ENCODE results near the gene LEMD2.
A peak's percentile ranks its signal among the peaks of the same experiment; 100 is the strongest.

The LEMD2 gene

DNA sequence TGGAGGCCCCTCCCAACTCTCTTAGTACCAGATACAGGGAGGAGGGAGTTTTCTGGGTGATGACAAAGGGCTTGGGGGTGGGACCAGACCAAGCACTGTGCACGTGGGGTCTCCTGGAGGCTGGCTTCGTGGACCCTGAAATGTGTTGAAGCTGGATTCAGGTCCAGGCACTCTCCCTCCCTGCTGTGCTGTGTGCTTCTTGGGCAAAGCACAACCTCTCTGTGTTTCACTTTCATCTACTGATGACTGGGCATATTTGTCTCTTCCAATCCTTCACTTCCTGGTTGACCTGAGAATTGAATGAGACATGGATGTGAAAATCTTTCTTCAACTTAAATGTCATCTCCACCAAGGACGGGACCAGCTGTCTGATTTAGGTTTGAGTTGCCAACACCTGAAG is 29.4 kb upstream of the LEMD2 start:
- DNase-seq: no peak

DNA sequence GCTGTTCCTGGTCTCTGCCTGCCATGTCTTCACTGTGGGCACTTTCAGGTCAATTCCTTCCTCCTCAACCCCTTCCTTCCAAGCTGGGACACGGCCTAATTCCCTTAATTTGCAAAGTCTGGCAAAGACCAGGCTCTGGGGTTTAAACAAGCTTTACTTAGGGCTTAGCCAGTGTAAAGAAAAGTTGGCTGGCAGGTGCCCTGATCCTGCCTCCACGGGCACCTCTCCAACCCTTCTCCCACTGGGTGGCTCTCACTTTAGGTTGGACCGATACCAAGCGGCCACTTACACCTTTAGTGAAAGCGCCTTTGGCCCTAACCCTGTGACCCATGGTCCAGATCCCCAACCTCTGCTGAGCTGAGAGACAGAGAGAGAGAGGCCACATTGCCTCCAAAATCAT is 28.6 kb upstream of the LEMD2 start:
- DNase-seq: no peak

DNA sequence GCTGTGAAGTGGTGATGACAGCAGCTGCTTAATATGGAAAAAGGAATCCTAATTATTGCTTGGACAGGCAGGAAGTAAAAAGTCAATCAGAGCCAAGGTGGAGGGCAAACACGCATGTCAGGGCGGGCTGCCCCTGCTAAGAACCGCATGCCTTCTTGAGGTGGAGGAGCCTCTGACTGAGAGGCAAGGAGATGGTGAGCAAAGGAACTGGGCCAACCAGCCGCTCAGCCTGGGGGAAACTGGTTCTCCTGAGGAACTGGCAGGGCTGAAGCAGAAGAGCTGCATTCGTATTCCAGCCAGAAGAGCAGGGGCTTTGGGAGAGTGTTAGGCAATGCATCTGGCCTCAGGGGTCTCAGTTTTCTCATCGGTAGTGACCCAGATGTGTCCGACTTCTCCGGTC is 28.0 kb upstream of the LEMD2 start:
- no peak for DNase-seq

DNA sequence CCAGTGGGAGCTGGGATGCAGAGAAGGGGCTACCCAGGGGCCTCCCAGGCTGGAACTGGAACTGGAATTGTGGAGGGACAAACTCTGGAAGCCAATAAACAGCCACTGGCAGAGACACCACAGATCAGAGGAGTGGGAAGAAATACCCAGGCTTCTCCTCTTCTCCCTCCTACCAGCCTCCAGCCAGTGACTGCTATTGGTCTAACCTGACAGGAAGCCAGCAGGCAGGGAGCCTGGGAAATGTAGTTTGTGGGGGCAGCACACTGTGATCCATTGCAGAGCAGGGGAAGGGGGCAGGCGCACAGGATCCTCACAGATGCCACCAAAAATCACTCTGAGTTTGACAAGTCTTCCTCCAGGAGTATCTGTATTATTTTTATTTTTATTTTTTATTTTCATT is 26.9 kb upstream of the LEMD2 start:
- no peak for DNase-seq

DNA sequence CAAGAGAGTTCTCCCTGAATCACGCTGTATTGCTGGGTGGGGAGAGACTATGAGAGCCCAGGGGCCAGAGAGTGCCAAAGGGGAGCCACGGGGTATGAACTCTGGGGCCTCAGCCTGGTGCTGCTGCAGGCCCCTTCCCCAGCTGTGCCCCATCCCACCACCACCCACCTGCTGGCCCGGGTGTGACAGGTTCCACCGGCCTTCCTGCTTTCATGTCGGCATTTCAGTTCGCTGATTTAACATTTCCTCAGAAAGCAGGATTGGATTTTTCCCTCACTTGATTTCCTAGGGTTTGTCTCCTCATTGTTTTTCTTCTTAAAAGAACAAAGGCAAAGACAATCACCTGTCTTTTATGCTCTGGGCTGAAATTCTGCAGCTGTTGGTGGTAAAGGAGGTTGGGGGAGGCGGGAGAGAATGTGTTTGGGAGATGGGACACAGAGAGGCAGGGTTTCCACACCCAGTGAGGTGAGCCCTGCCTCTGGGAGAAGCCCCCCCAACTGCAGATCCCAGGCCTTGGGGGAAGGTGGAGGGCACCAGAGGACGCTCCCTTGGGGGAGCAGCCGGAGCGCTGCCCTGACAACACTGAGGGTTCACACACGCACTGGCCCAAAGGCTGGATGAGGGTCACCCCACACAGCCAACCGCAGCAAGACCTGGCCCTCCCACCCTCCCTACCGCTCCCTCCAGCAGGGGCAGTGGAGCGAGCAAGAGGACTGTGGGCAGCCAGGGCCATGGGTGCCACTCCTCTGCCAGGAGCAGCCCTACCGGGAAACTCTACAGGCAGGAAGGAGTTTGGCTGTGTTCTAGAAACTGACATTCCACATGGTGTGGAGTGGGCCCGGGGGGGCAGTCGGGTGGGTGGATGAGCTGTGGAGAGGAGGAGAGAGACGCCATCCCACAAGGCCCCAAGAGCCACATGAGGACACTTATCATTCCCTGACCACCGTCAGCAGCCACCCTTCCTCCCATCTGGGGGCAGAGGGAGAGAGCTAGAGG is 25.4 kb upstream of the LEMD2 start:
- no peak for DNase-seq

DNA sequence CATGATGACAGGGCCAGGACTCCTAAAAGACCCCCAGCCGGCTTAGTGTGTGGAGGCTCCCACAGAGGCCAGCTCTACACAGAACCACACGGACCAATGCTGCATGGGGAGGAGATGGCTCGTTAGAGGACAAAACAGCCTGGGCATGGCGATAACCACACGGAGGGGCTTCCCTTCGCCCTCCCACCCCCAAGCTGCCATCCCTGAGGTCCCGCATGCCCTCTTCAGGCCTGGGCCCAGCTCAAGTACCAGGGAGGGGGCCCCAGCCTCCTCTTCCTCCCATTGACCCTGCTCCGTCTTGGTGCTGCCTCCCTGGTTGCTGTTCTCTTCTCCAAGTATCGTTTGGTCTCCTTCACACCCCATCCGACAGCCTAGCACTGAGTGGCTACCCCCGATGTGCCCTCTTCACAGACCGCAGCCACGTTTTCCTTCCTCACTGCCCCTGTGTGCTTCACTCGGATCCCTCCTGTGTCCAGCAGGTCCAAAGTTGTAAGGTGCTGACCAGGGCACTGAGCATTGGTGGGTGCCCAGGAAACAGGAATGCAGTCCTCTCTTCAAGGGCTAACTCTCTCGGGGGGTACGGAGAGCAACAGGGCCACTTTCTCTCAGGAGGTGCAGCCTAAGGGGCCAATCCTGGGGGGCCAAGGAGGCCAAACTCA is 24.4 kb upstream of the LEMD2 start:
- no peak for DNase-seq

DNA sequence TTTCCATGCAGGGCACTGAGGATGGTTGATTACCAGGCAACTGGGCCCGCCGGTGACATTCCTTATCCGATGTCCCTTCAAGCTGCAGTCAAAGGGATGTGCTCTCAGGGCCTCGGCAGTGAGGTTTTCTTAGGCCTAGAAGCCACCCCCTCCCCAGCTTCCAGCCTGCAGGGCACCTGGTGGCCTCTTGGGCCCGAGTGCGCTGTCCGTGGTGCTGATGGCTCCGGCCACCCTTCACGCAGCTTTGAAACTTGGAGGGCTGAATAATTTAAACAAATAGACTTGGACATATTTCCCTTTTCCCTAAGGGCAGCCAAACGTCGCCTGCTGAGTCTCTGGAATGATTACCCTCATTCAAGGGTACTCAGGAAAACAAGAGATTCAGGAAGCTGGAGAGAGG is 23.7 kb upstream of the LEMD2 start:
- peak; percentile 28 for DNase-seq

DNA sequence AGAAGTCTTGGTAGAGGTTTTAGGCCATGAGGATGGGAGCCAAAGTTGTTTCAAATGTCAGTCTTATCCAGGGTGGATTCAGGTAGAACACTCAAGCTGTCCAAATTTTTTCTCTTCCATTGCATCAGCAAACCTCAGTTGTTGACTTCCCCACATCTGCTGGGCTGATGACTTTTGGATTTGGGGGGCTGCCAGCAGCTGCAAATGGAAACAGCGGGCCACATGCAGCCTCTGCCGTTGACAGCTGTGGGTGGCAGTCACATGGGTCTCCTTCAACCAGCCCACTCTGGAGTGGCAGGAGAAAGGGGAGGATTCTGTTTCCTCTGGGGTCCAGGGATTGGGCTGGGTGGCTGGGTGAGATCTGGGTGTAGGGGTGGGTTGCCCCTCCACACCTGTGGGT is 20.7 kb upstream of the LEMD2 start:
- no peak for DNase-seq

DNA sequence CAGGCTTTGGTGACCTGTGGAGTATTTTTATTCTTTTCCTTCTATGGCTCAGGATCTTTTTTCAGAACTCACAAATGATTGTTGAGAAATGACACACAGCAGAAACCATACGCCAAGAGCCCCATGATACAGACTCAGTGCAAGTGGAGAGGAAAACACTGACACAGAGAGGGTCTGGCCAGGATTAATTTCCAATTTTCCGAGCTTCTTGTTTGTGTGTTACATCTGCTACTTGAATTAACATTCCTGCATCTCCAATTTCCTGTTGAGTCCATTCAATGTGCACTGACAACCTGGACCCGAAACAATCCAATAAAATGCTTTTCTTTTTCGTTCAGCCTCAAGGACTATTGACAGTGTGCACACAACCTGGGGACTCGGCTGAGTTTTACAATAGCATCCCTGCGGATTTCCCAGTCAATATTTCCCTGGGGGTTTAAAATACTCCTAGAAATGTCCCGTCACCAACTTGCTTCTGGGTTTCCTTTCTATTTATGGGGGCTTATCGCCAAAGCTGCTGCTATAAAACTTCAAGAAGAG is 19.8 kb upstream of the LEMD2 start:
- DNase-seq: no peak

DNA sequence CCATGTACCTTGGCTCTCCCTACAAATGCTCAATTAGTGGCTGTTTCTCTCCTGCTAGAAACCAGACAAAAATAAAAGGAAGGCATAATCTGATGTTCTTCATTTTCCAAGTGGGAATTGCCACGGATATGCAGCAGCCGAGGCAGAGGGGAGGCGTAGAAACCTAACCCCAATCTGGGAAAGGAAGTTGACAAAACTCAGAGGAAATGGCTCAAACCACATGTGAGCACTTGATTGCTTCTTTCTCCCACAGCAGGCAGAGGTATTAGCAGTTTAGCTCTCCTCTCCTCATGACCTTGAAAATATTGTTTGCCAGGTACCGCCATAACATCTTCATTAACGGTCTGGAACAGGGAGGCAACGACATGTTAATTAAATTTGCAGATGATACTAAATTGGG is 18.7 kb upstream of the LEMD2 start:
- no peak for DNase-seq

DNA sequence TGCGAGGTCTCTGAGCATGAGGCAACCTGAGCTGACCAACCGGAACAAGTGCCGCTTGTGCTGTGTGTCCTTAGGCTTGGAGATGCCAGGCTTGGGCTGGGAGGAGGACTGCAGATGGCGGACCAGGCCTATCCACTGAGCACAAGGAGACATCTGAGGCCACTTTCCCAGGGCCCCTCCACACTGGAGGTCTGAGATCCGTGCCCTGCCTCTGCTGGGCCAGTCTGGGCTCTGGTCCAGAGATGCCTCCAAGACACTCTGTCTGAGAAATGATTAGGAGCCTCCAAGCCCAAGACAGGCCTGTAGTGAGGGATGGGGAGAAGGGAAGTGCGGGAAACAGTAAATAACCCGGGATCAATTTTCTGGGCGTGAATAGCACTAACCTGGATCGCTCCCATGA is 17.9 kb upstream of the LEMD2 start:
- DNase-seq: no peak

DNA sequence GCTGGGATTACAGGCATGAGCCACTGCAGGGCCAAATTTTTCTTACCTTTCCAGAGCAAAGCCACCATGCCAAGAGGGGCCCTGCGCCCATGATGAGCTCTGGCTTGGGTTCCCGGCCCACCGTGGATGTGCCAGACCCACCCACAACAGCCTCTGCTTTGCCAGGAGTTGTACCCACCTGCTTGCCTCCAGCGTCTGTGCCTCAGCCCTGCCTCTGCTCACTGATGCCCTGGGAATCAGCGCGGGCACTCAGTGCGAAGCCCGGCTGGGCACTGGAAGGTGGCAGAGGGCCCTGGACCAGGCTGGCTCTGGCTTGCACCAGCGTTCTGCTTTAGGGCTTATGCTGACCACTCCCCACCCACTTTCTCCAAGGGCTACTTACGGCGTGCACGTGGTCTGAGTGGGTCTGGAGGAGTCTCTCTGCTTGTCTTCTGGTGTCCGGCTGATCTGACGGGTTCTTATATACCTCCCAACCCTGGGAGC is 14.7 kb upstream of the LEMD2 start, which contains the start of gene MLN:
TSS of gene MLN (minus strand) at position 433 of the 483 bp plus-strand sequence. CDS start 2,840 bp downstream, outside the sequence.
- DNase-seq: no peak

DNA sequence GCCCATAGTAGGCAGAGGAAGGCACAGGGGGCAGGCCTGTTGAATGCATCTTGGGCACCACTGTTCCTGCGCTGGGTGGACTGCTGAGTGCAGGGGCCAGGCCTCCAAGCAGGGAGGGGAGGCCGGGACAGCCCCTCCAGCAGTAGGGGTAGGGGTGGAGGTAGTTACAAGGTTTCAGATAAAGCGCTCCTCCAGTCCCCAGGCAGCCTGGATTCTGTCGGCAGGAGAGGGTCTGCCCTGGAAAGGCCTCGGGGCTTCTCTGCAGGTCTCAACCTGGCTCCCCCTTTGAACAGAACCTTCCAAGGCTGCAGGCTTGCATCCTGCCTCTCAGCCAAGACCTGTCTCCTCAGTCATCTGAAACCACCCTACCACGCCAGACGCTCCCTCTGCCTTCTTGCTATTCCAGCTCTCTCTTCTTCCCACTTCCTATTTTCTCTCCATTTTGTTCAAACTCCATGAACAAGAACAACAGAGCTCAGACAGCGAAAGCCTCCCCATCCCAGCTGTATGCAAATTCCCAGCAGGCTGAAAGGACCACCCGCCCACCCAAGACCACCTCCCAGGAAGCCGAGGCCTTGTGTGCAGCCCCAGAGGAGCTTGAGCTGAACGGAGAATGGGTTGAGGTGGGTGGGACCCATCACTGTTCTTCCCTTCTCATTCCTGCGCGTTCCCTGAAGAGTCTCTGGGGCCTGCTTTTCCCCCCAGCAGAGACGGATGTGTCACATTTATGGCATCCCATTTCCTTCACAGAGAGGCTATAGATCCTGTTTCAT is 13.4 kb upstream of the LEMD2 start:
- no peak for DNase-seq

DNA sequence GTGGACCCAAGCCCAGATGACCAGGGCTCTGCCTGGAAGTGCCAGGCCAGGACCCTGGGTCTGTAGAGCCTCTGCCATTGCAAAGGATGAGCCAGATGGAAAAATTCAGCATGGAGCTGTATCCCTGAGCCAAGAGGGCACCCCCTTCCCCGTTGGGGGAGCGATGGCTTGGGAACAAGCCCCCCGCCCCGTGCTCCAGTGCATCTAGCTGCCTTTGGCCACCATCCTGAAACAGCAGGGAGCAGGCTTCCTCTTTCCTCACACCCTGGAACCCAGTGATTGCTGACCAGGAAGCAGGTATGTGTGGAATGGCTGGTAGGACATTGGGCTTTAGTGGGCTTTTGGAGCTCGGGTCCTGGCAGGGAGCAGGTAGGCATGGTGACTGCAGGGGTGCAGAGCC is 12.7 kb upstream of the LEMD2 start:
- no peak for DNase-seq

DNA sequence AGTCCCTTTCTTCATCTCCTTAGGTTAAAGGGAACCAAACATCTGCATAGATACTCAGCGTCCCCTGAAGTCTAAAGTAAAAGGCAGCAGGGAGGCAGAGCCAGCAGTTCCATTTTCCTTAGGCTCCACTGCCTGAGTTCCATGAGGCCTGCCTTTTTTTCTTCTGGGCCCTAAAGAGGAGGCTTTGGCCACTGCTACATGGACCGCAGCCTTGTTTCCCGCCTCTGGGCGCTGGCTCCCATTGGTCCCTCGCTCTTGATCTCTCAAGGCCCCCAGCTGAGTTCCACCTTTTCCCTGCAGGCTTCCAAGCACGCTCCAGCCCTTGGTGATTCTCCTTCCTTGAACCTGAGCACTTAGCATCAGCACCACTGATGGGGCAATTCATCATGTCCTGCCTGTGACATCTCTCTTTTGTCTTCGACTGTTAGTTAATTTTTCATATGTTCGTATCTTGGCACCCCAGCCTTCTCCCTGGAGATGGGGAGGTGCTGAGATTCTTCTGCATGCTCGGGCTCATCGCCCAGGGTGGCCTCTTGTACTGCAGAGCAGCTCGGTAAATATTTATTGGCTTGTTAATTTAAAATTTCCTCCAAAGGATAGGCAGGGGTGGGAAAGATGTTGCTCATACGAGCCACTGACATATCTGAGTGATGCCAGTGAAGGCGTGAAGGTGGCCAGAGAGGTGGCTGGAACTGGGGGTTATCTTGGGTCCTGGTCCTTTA is 11.5 kb upstream of the LEMD2 start:
- DNase-seq: no peak

DNA sequence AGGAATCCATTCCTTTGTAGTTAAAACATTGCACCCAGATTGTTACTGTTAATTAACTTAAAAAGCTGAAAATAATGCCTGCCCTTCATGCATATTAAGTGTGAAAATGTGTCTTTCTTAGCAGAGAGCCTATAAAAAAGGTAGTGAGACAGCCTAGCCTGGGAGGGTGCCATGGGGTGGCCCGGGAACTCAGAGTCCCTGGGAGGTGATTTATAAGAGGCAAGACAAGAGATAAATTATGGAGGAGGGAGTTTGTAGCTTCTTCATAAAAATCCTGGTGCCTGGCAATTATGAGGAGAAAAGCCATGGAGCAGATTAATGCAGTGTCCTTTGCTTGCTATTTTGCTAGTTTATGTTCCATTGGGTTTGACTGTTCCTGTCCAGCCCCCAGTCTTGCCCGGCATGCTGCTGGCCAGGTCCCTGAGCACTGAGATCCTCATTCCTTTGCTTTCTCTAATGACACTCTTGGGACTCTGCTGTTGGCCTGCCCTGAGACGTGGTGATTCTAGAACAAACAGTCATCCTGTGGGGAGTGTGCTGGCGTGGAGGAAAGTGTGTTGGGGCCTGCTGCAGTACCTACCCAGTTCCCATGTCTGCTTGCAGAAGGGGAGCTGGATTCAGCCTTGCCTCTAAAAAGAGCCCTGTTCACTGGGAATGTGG is 10.7 kb upstream of the LEMD2 start:
- no peak for DNase-seq

DNA sequence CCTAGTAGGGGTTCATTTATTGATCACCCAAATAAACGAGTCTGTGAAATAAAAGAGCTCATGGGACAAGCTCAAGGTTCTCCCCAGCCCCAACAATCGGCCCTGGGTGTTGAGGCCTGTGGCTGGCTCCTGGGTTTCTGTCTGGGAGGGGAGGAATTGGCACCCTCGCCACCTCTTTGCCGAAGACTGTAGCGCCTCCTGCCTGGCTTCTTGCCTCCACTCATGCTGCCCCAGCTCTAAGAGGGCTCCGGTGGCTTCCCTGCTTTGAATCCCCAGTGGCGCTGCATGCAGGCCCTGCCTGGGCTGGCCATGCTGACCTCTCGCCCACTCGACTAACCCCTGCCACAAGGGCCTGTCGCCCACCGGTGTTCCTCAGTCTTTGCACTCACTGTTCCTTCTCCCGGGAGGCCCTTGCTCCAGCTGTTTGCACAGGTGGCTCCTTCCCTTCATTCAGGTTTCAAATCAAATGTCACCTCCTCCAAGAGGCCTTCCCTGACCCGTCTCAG is 9.5 kb upstream of the LEMD2 start:
- no peak for DNase-seq

DNA sequence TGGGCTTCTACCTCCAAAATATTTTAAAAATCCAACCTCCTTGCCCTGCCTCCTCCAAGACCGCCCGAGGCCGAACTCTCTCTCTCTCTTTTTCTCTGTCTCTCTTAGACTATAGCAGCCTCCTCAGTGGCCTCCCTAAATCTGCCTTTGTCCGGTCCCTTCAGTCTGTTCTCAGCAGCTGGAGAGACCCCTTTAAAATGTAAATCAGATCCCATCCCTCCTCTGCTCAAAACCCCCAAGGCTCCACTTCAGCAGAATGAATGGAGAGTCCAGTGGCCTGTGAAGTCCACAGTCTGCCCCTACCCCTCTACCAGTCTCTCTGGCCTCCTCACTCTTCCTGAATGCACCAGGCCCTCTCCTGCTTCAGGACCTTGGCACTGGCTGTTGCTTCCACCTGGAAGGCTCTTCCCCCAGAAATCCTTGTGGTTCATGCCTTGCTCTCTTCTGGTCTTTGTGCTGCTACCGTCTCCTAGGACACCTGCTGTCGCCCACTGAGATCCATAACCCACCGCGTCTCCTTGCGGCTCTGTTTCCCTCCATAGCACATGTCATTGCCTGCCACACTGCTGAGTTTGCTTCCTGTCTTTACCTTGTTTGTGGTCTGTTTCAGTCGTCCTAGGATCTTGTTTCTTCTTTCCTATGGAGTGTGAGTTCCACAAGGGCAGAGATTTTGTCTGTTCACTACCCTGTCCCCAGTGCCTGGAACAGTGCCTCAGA is 8.9 kb upstream of the LEMD2 start:
- DNase-seq: no peak

DNA sequence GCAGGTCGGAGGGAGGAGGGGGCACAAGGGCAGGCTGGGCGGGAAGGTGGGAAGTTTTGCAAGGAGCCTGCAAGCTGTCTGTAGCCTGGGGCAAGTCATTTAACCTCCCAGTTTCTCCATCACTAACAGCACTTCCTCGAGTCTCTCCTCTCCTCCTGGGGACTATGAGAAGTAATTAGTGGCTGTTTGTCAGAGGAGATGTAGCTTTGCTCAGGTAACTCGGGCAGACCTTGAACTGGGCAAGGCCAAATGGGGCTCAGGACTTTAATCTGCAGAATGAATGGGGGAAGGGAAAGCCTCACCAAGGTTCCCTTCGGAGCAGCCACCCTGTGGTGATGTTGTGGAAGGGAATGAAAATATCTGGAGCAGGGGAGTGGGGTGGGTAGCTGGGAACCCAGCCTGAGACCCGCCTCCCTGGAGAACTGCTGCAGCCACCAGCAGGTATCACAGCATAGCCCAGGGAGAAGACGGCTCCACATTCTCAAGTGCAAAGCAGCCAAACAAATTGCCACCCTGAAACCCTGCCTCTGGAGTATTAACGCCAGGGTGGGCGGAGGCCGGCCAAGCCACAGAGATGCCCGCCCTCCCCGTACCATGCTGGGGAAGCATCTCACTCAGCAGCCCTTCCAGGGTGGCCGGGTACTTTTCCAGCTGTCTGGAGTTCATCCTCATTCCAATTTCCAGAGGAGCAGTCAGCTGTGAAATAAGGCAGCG is 6.1 kb upstream of the LEMD2 start:
- no peak for DNase-seq

DNA sequence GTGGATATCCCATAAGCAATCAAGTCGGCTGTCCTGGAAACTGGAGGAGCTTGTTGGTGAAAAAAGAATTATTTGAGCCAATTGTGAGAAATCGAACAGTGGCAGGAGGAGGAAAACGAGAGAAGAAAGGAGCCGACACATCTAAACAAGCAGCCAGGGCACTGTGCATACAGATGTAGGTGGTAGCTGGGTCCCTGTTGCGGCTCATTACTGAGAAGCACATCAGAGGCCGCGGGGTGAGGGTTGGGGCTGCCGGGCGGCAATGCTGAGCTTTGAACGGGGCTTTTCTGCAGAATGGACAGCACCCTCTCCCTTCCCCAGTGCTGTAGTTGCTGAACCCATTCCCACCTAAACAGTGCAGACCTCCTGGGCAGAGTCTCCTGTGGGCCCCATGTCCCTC is 4.1 kb upstream of the LEMD2 start:
- DNase-seq: no peak
